Right ventricle myocardium superior (tissue), 1 donor: Measurements from ENCODE around the gene GAK. TPM values are rescaled to one million over a fixed set of nuclear protein-coding genes. Genes with fewer than 3 reads are reported as not detected.

Experiments used
- ATAC-seq: fragments of 200-7000 bp; cut with Tn5 transposase; one replicate; pipeline ENCODE4 v1.9.1; 2020; ENCODE audit warnings: mild to moderate bottlenecking; ENCODE audit not compliant: poor library complexity
- DNase-seq: peaks from one replicate; pipeline ENCODE4 v3.0.0-alpha.2; 2020
- intact Hi-C: fragments of 100-400 bp; cut with DNase I; formaldehyde crosslinking; loops from one replicate; pipeline ENCODE4 v1.11.2; 2022
- total RNA-seq: library from RNA; stranded (reverse); fragmentation: NEBNext Ultra II Directional; extraction: Animal tissue kit (Norgen Biotek cat#: 25700); gene quantifications from one replicate; pipeline ENCODE4 v1.2.1, GENCODE V29; 2021
- donor health status: DM: no; HTN: yes; CAD: no; lungs with severe emphysema.

The GAK gene
- total RNA-seq, 1 donor from 2014 or later = 27.9 TPM

- DNase-seq = no peak
- ATAC-seq = no peak
- intact Hi-C loops = no loop called here
Measured at GRCh38 chr4:883377-884095, 48.6 kb downstream of the GAK start.

- DNase-seq = no peak
- intact Hi-C loops = no loop called here
- ATAC-seq = no peak
Measured at GRCh38 chr4:882646-883045, 49.5 kb downstream of the GAK start.

GRCh38 chr4:881709-882108 is 50.4 kb downstream of the GAK start:
- no peak for ATAC-seq
- intact Hi-C loops = no loop called here
- DNase-seq = no peak

GRCh38 chr4:880684-881405 is 51.3 kb downstream of the GAK start:
- DNase-seq (no peak), ATAC-seq (no peak)
- intact Hi-C loops = no loop called here

- no peak for DNase-seq
- intact Hi-C loops = no loop called here
- ATAC-seq = no peak
Measured at GRCh38 chr4:879729-880077, 52.4 kb downstream of the GAK start.

GRCh38 chr4:878796-879728 is 53.1 kb downstream of the GAK start:
- ATAC-seq (no peak), DNase-seq (no peak)
- intact Hi-C loops = no loop called here

- intact Hi-C loops = no loop called here
- ATAC-seq (no peak), DNase-seq (no peak)
Measured at GRCh38 chr4:877502-877901, 54.6 kb downstream of the GAK start.

GRCh38 chr4:876780-877179 is 55.3 kb downstream of the GAK start:
- ATAC-seq = no peak
- no peak for DNase-seq
- intact Hi-C loops = no loop called here

- intact Hi-C loops = no loop called here
- no peak for ATAC-seq
- no peak for DNase-seq
Measured at GRCh38 chr4:875818-876423, 56.2 kb downstream of the GAK start.

- intact Hi-C loops = no loop called here
- DNase-seq (no peak), ATAC-seq (no peak)
Measured at GRCh38 chr4:874971-875817, 56.9 kb downstream of the GAK start.

GRCh38 chr4:874056-874455 is 58.1 kb downstream of the GAK start:
- intact Hi-C loops = no loop called here
- no peak for DNase-seq
- ATAC-seq = no peak

- ATAC-seq = peak; percentile 24
Measured at GRCh38 chr4:872241-872981, 59.7 kb downstream of the GAK start.

GRCh38 chr4:871484-871883 is 60.6 kb downstream of the GAK start:
- DNase-seq = no peak
- ATAC-seq = no peak
- intact Hi-C loops = no loop called here

More at GRCh38 chr4:872241-872981, 59.7 kb downstream of the GAK start:
- intact Hi-C loops = no loop called here
- DNase-seq = no peak

GRCh38 chr4:870951-871350 is 61.2 kb downstream of the GAK start:
- intact Hi-C loops = no loop called here

GRCh38 chr4:869776-870175 is 62.3 kb downstream of the GAK start:
- DNase-seq (no peak), ATAC-seq (no peak)
- intact Hi-C loops = no loop called here

More at GRCh38 chr4:870951-871350, 61.2 kb downstream of the GAK start:
- ATAC-seq = no peak
- DNase-seq = no peak

GRCh38 chr4:868421-868820 is 63.7 kb downstream of the GAK start:
- ATAC-seq (no peak), DNase-seq (no peak)
- intact Hi-C loops = no loop called here

- ATAC-seq = no peak
- intact Hi-C loops = no loop called here
- DNase-seq = no peak
Measured at GRCh38 chr4:867526-868250, 64.4 kb downstream of the GAK start.
